ENCODE measurements around the gene CAPN15. TPM values are rescaled to one million over a fixed set of nuclear protein-coding genes. Genes with fewer than 3 reads are reported as not detected.

CAPN15 gene
- polyA plus RNA-seq, 1 of the 3 experiments (the other 2 are of a cell fraction): 22.9 TPM

- no peak for TF ChIP-seq MAX (IDR thresholded peaks at IDR 0.05; ENCODE audit: low read depth)
- no peak for TF ChIP-seq CHD2 (IDR thresholded peaks at IDR 0.05; ENCODE audit: low read length, partially characterized antibody)
- no peak for TF ChIP-seq IRF3 (IDR thresholded peaks at IDR 0.05; ENCODE audit: low read depth, low read length)
- peaks cover 20% of the 10 kb centered on the region for H3F3A ChIP-seq (replicated peaks; ENCODE audit: insufficient read depth)
- peaks cover 17 to 31% of the 10 kb centered on the region in 2 experiments; a peak in 2 of 4 replicates for H3K4me1 ChIP-seq (ENCODE audit: control insufficient read depth in 1 of 2, insufficient read depth in 2 of 2, low read depth in 1 of 2, low read length in 1 of 2)
- no peaks in the 10 kb centered on the region for H3K9me3 ChIP-seq
- ChIA-PET CTCF (interaction anchor here (0.8 to 1.3 kb wide), 6 partner anchors 10 to 57 kb away, joined by 3 to 7 read pairs (median 3); no protein-coding TSS in a partner anchor), POLR2A (interaction anchor here (1.0 kb wide), 1 partner anchor 46 kb away, joined by 4 read pairs; the partner anchor contains the start of gene METTL26)
- 34% methylated on average over 10 of the region's 10 CpGs for WGBS (ENCODE audit: low lambda C conversion rate)
- H4K20me1 ChIP-seq (ENCODE audit: insufficient read depth): peaks cover 45% of the 10 kb centered on the region
- H2AFZ ChIP-seq (ENCODE audit: low read depth): no peak overlapping the region
- H3K27me3 ChIP-seq (ENCODE audit: insufficient read depth): no peaks in the 10 kb centered on the region
- H3K9ac ChIP-seq: peak overlapping the region; percentile 81
- H3K27ac ChIP-seq (ENCODE audit: low read depth in 2 of 2, low read length in 1 of 2): no peak overlapping the region
- peaks cover 76% of the 10 kb centered on the region for H3K79me2 ChIP-seq (ENCODE audit: insufficient read depth)
- peak overlapping the region; percentile 100 for H3K4me2 ChIP-seq
- no peak for DNase-seq
- peak overlapping the region; percentile 82 to 89 for H3K4me3 ChIP-seq (ENCODE audit: low read depth in 2 of 2, low read length in 1 of 2)
- H3K36me3 ChIP-seq (replicated peaks in 1 of 2; ENCODE audit: control insufficient read depth in 1 of 2, insufficient read depth in 2 of 2, low read length in 1 of 2): peaks cover 0 to 3% of the 10 kb centered on the region in 2 experiments
- no peaks in the 10 kb centered on the region for H3K9me2 ChIP-seq
Measured at GRCh38 chr16:590815-591200, 63.3 kb downstream of the CAPN15 start.

- DNase-seq: no peak
- Histone ChIP-seq H3K36me3 (replicated peaks in 1 of 2; ENCODE audit: control insufficient read depth in 1 of 2, insufficient read depth in 2 of 2, low read length in 1 of 2) (peaks cover under 1 to 3% of the 10 kb centered on the region in 2 experiments), H3K4me1 (ENCODE audit: control insufficient read depth in 1 of 2, insufficient read depth in 2 of 2, low read depth in 1 of 2, low read length in 1 of 2) (peaks cover 14 to 27% of the 10 kb centered on the region in 2 experiments; a peak in 2 of 4 replicates), H3K27me3 (ENCODE audit: insufficient read depth) (no peaks in the 10 kb centered on the region), H3K9ac (peak overlapping the region; percentile 81; the same call in 1 of the 2 replicates), H3K9me2 (no peaks in the 10 kb centered on the region), H3F3A (replicated peaks; ENCODE audit: insufficient read depth) (peaks cover 19% of the 10 kb centered on the region), H3K27ac (ENCODE audit: low read depth in 2 of 2, low read length in 1 of 2) (no peak overlapping the region), H3K79me2 (ENCODE audit: insufficient read depth) (peaks cover 80% of the 10 kb centered on the region), H3K4me3 (ENCODE audit: low read depth in 2 of 2, low read length in 1 of 2) (peak overlapping the region; percentile 82 to 89; a peak in 3 of 4 replicates), H2AFZ (ENCODE audit: low read depth) (no peak overlapping the region), H3K9me3 (no peaks in the 10 kb centered on the region), H3K4me2 (peak overlapping the region; percentile 100), H4K20me1 (ENCODE audit: insufficient read depth) (peaks cover 45% of the 10 kb centered on the region)
- TF ChIP-seq USF2 (IDR thresholded peaks at IDR 0.05; ENCODE audit: borderline replicate concordance, low read depth, low read length) (no peak), GABPA (IDR thresholded peaks at IDR 0.05; ENCODE audit: low read depth) (no peak), TCF12 (IDR thresholded peaks at IDR 0.05) (no peak), SIN3A (IDR thresholded peaks at IDR 0.05; ENCODE audit: borderline replicate concordance, low read depth, low read length) (no peak), TEAD4 (IDR thresholded peaks at IDR 0.05; ENCODE audit: borderline replicate concordance, insufficient read depth) (no peak), GATA2 (CRISPR knock-in tag; IDR thresholded peaks at IDR 0.05) (no peak), MEF2A (IDR thresholded peaks at IDR 0.05; ENCODE audit: borderline replicate concordance, low read depth) (no peak), NRF1 (IDR thresholded peaks at IDR 0.05; ENCODE audit: low read depth, low read length) (no peak), RCOR1 (IDR thresholded peaks at IDR 0.05; ENCODE audit: low read length) (no peak), RFX5 (IDR thresholded peaks at IDR 0.05; ENCODE audit: low read length) (no peak), ZBTB33 (IDR thresholded peaks at IDR 0.05; ENCODE audit: borderline replicate concordance, low read depth) (no peak), FOSL2 (IDR thresholded peaks at IDR 0.05; ENCODE audit: borderline replicate concordance, low read depth) (no peak), REST (IDR thresholded peaks at IDR 0.05; ENCODE audit: low read depth, low read length) (no peak)
- 94% methylated on average over 8 of the region's 8 CpGs for WGBS (ENCODE audit: low lambda C conversion rate)
- POLR2A ChIA-PET: no interaction called here
- CTCF ChIA-PET: no interaction called here
Measured at GRCh38 chr16:591231-591630, 63.7 kb downstream of the CAPN15 start.

Data from SK-N-SH (cell line).